GM12872 (cell line): Measurements from ENCODE around the gene HMGCS2.

Experiments used
- TF ChIP-seq, protein P1 (sequence below): IDR thresholded peaks from 3 replicates; pipeline ENCODE4 v1.5.1; 2011; ENCODE audit warnings: low read depth, mild to moderate bottlenecking, low read length, moderate library complexity; ENCODE audit not compliant: insufficient read depth

HMGCS2 gene

DNA sequence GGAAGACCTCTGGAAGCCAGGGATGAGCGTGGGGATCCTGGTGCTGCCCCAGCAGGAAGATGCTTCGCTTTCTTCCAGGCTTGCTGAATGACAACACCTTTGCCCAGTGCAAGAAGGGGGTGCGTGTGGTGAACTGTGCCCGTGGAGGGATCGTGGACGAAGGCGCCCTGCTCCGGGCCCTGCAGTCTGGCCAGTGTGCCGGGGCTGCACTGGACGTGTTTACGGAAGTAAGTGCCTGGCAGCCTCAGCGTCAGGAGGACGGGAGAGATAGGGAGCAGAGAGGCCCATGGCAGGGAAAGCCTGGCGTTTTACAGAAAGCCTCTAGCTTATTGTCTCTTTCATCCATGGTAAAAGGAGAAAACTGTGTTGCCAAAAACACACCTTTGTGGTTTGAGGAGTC, 33.5 kb downstream of the HMGCS2 start:
- TF ChIP-seq, protein P1, sequence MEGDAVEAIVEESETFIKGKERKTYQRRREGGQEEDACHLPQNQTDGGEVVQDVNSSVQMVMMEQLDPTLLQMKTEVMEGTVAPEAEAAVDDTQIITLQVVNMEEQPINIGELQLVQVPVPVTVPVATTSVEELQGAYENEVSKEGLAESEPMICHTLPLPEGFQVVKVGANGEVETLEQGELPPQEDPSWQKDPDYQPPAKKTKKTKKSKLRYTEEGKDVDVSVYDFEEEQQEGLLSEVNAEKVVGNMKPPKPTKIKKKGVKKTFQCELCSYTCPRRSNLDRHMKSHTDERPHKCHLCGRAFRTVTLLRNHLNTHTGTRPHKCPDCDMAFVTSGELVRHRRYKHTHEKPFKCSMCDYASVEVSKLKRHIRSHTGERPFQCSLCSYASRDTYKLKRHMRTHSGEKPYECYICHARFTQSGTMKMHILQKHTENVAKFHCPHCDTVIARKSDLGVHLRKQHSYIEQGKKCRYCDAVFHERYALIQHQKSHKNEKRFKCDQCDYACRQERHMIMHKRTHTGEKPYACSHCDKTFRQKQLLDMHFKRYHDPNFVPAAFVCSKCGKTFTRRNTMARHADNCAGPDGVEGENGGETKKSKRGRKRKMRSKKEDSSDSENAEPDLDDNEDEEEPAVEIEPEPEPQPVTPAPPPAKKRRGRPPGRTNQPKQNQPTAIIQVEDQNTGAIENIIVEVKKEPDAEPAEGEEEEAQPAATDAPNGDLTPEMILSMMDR, result no peak

DNA sequence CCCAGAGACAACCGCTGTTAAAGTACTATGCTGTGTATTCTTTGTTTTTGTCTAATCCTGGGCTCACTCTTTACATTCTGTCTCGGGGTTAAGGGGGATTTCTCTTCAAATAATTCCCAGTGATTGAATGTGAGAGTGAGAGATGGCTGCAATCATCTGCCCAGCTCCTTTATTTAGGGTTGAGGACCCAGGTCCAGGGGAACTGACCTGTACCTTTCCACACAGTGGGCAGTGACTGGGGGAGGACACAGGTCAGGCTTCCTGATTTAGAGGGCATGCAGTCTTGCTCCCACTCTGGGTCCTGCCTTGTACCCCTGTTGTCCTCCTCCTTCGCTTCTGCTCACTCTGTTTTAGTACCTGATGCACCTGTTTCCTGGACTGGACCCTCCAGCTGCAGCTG, 35.0 kb downstream of the HMGCS2 start:
- TF ChIP-seq, protein P1, result no peak

GRCh38 chr1:119732465-119733168, 36.1 kb downstream of the HMGCS2 start:
- TF ChIP-seq, protein P1, result no peak

- TF ChIP-seq, protein P1, result no peak
Measured at GRCh38 chr1:119731741-119732430, 36.8 kb downstream of the HMGCS2 start.

DNA sequence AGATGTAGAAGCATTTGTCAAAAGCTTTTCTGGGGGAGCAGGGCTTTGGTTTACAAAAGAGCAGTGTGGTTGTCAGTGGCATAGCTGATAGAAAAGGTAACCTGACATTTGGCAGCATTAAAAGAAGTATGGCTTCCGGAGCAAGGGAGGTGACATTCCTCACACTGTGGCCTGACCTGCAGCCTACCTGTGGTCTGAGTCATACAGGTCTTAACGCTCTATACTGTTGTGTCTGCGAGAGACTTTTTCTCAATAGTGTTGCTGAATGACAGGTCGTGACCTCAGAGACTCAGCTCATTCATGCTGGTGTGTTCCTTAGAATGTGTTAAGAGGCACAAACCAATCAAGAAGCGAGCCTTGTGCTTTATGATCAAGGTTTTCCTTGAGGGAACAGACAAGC, 37.6 kb downstream of the HMGCS2 start:
- TF ChIP-seq, protein P1, result no peak

- TF ChIP-seq, protein P1, result no peak
Measured at GRCh38 chr1:119729044-119729443, 39.7 kb downstream of the HMGCS2 start.

GRCh38 chr1:119727991-119728390, 40.7 kb downstream of the HMGCS2 start:
- TF ChIP-seq, protein P1, result no peak
